WTC11 (cell line): ENCODE results near the gene PTPRU. TPM values are rescaled to one million over a fixed set of nuclear protein-coding genes. Genes with fewer than 3 reads are reported as not detected.
A peak's percentile ranks its signal among the peaks of the same experiment; 100 is the strongest.

Experiments used
- ATAC-seq: fragments of 200-7000 bp; cut with Tn5 transposase; 2 replicates; pipeline ENCODE4 v1.10.0; 2021; ENCODE audit warnings: mild to moderate bottlenecking, moderate library complexity
- CTCF ChIA-PET: fragments of 300-600 bp; sonication (Branson Sonifier 250); formaldehyde crosslinking; loops from one replicate; lab custom pipeline; 2021; ENCODE audit warnings: antibody characterized with exemption; lab: Charles Lee
- POLR2A ChIA-PET: fragments of 350-600 bp; sonication (Branson Sonifier 250); formaldehyde crosslinking; loops from one replicate; lab custom pipeline; 2021; ENCODE audit warnings: antibody characterized with exemption; lab: Charles Lee
- DNase-seq: peaks from one replicate; pipeline ENCODE4 v3.0.0; 2021; ENCODE audit warnings: low spot score
- H3K27ac Mint-ChIP-seq: 2 replicates; pipeline ENCODE4 v1.8.0; 2021; ENCODE audit warnings: mixed read lengths
- H3K27me3 Mint-ChIP-seq: 2 replicates; pipeline ENCODE4 v1.8.0; 2021; ENCODE audit warnings: low read depth, mild to moderate bottlenecking, moderate library complexity, mixed read lengths
- H3K36me3 Mint-ChIP-seq: 2 replicates; pipeline ENCODE4 v1.8.0; 2021; ENCODE audit warnings: mixed read lengths
- H3K4me1 Mint-ChIP-seq: 2 replicates; pipeline ENCODE4 v1.8.0; 2022; ENCODE audit warnings: mixed read lengths
- H3K4me3 Mint-ChIP-seq: 2 replicates; pipeline ENCODE4 v1.8.0; 2021; ENCODE audit warnings: mild to moderate bottlenecking, moderate library complexity, mixed read lengths
- H3K9me3 Mint-ChIP-seq: 2 replicates; pipeline ENCODE4 v1.8.0; 2021; ENCODE audit warnings: mixed read lengths
- ARID4B ChIP-seq: sonication (generic); formaldehyde crosslinking; IDR thresholded peaks from 2 replicates; pipeline ENCODE4 v1.8.0; 2023; ENCODE audit warnings: missing genetic modification reagents, mild to moderate bottlenecking, borderline replicate concordance
- ATF2 ChIP-seq: sonication (generic); formaldehyde crosslinking; IDR thresholded peaks from 2 replicates; pipeline ENCODE4 v1.8.1; 2022; ENCODE audit warnings: low read depth, missing genetic modification reagents, borderline replicate concordance
- ATF3 ChIP-seq: sonication (generic); formaldehyde crosslinking; conservative IDR thresholded peaks from 2 replicates; pipeline ENCODE4 v1.8.1; 2022; ENCODE audit warnings: mild to moderate bottlenecking, missing genetic modification reagents
- CDX4 ChIP-seq: fragments of 250-450 bp; sonication (Bioruptor Pico); IDR thresholded peaks from 2 replicates; pipeline ENCODE4 v1.9.0; 2021; ENCODE audit warnings: moderate library complexity, mild to moderate bottlenecking, inconsistent platforms, borderline replicate concordance
- E2F1 ChIP-seq: sonication (generic); formaldehyde crosslinking; IDR thresholded peaks from 2 replicates; pipeline ENCODE4 v1.8.0; 2022; ENCODE audit warnings: mild to moderate bottlenecking, missing genetic modification reagents
- E2F5 ChIP-seq: sonication (generic); formaldehyde crosslinking; IDR thresholded peaks from 2 replicates; pipeline ENCODE4 v1.8.1; 2022; ENCODE audit warnings: mild to moderate bottlenecking, moderate library complexity, missing genetic modification reagents
- ELF4 ChIP-seq: sonication (generic); formaldehyde crosslinking; IDR thresholded peaks from 2 replicates; pipeline ENCODE4 v1.8.1; 2022; ENCODE audit warnings: low read depth, mild to moderate bottlenecking, moderate library complexity, missing genetic modification reagents
- HMGA2 ChIP-seq: fragments of 250-450 bp; sonication (Bioruptor Pico); IDR thresholded peaks from 2 replicates; pipeline ENCODE4 v1.4.0; 2021; ENCODE audit warnings: mild to moderate bottlenecking, moderate library complexity
- MXD4 ChIP-seq: fragments of 250-450 bp; sonication (Bioruptor Pico); IDR thresholded peaks from 2 replicates; pipeline ENCODE4 v1.8.0; 2021; ENCODE audit warnings: mild to moderate bottlenecking, moderate library complexity, borderline replicate concordance
- NFATC4 ChIP-seq: fragments of 250-450 bp; sonication (Bioruptor Pico); IDR thresholded peaks from 2 replicates; pipeline ENCODE4 v1.9.0; 2021; ENCODE audit warnings: mild to moderate bottlenecking
- NR2C2 ChIP-seq: sonication (generic); formaldehyde crosslinking; IDR thresholded peaks from 2 replicates; pipeline ENCODE4 v1.8.0; 2022; ENCODE audit warnings: mild to moderate bottlenecking, missing genetic modification reagents
- PREB ChIP-seq: sonication (generic); formaldehyde crosslinking; IDR thresholded peaks from 2 replicates; pipeline ENCODE4 v1.8.1; 2022; ENCODE audit warnings: mild to moderate bottlenecking, missing genetic modification reagents, moderate library complexity, borderline replicate concordance
- PRRX2 ChIP-seq: fragments of 250-450 bp; sonication (Bioruptor Pico); IDR thresholded peaks from 2 replicates; pipeline ENCODE4 v1.8.0; 2021; ENCODE audit warnings: mild to moderate bottlenecking
- RORB ChIP-seq: fragments of 250-450 bp; sonication (Bioruptor Pico); IDR thresholded peaks from 2 replicates; pipeline ENCODE4 v1.9.0; 2021; ENCODE audit warnings: mild to moderate bottlenecking
- SMAD3 ChIP-seq: sonication (generic); formaldehyde crosslinking; IDR thresholded peaks from 2 replicates; pipeline ENCODE4 v1.8.0; 2022; ENCODE audit warnings: missing genetic modification reagents, mild to moderate bottlenecking, borderline replicate concordance
- SMAD4 ChIP-seq: sonication (generic); formaldehyde crosslinking; IDR thresholded peaks from 2 replicates; pipeline ENCODE4 v1.8.0; 2022; ENCODE audit warnings: mild to moderate bottlenecking, missing genetic modification reagents
- TEAD4 ChIP-seq: sonication (generic); formaldehyde crosslinking; IDR thresholded peaks from 2 replicates; pipeline ENCODE4 v1.8.0; 2022; ENCODE audit warnings: mild to moderate bottlenecking, missing genetic modification reagents
- ZBTB43 ChIP-seq: sonication (generic); formaldehyde crosslinking; IDR thresholded peaks from 2 replicates; pipeline ENCODE4 v1.8.1; 2023; ENCODE audit warnings: mild to moderate bottlenecking, missing genetic modification reagents
- ZMAT4 ChIP-seq: fragments of 250-450 bp; sonication (Bioruptor Pico); IDR thresholded peaks from 2 replicates; pipeline ENCODE4 v1.9.0; 2021; ENCODE audit warnings: mild to moderate bottlenecking
- ZNF219 ChIP-seq: sonication (generic); formaldehyde crosslinking; IDR thresholded peaks from 2 replicates; pipeline ENCODE4 v1.8.0; 2023; ENCODE audit warnings: missing genetic modification reagents, mild to moderate bottlenecking, borderline replicate concordance
- ZNF263 ChIP-seq: sonication (generic); formaldehyde crosslinking; IDR thresholded peaks from 2 replicates; pipeline ENCODE4 v1.8.1; 2022; ENCODE audit warnings: low read depth, mild to moderate bottlenecking, moderate library complexity, missing genetic modification reagents
- ZNF317 ChIP-seq: sonication (generic); formaldehyde crosslinking; IDR thresholded peaks from 2 replicates; pipeline ENCODE4 v1.8.1; 2023; ENCODE audit warnings: low read depth, mild to moderate bottlenecking, moderate library complexity, missing genetic modification reagents, borderline replicate concordance
- ZNF396 ChIP-seq: fragments of 250-450 bp; sonication (Bioruptor Pico); IDR thresholded peaks from 2 replicates; pipeline ENCODE4 v1.8.0; 2021; ENCODE audit warnings: mild to moderate bottlenecking, moderate library complexity, borderline replicate concordance
- total RNA-seq: library from RNA; stranded (reverse); gene quantifications from 3 replicates; pipeline ENCODE4 v1.2.3, GENCODE V29; 2021

PTPRU gene
- total RNA-seq, 1 experiment from 2014 or later, result 75.4 TPM

- TF ChIP-seq E2F1 (CRISPR knock-in tag) (no peak), ARID4B (no peak), NFATC4 (CRISPR knock-in tag) (no peak), CDX4 (no peak), RORB (CRISPR knock-in tag) (no peak), TEAD4 (CRISPR knock-in tag) (no peak), ZNF396 (CRISPR knock-in tag) (no peak), ZNF219 (CRISPR knock-in tag) (no peak)
Observed at GRCh38 chr1:29286194-29286767, 50.0 kb downstream of the PTPRU start (continued).

GRCh38 chr1:29289493-29289892 lies 53.2 kb downstream of the PTPRU start:
- peaks cover 15% of the 10 kb centered on the region; the same call in 1 of the 2 replicates for H3K36me3 Mint-ChIP-seq
- ChIA-PET CTCF (no interaction called here), POLR2A (no interaction called here)
- H3K27me3 Mint-ChIP-seq, result no peaks in the 10 kb centered on the region
- H3K27ac Mint-ChIP-seq, result peak overlapping the region; percentile 65; the same call in 1 of the 2 replicates
- ATAC-seq (no peak), DNase-seq (no peak)
- H3K4me3 Mint-ChIP-seq, result no peak overlapping the region
- H3K9me3 Mint-ChIP-seq, result no peaks in the 10 kb centered on the region
- H3K4me1 Mint-ChIP-seq, result peaks cover 3% of the 10 kb centered on the region
- TF ChIP-seq SMAD4 (CRISPR knock-in tag) (no peak), MXD4 (CRISPR knock-in tag) (no peak), ZBTB43 (CRISPR knock-in tag) (no peak), ATF2 (CRISPR knock-in tag) (no peak), ZNF317 (CRISPR knock-in tag) (no peak), ATF3 (CRISPR knock-in tag) (no peak), PRRX2 (CRISPR knock-in tag) (no peak), ELF4 (CRISPR knock-in tag) (no peak), ZNF263 (no peak), NR2C2 (CRISPR knock-in tag) (no peak), SMAD3 (CRISPR knock-in tag) (no peak), ZMAT4 (CRISPR knock-in tag) (no peak), HMGA2 (CRISPR knock-in tag) (no peak), E2F5 (CRISPR knock-in tag) (no peak), PREB (CRISPR knock-in tag) (no peak), NFATC4 (CRISPR knock-in tag) (no peak), ZNF219 (CRISPR knock-in tag) (no peak)
